ENCODE measurements around the gene SMIM1. TPM values are rescaled to one million over a fixed set of nuclear protein-coding genes. Genes with fewer than 3 reads are reported as not detected.

The SMIM1 gene
- total and polyA plus RNA-seq, 9 of the 15 experiments (the other 6 are each of a cell fraction or from before 2014, with no cell fraction given): 2.3 to 125 (median 24.3) TPM

DNA sequence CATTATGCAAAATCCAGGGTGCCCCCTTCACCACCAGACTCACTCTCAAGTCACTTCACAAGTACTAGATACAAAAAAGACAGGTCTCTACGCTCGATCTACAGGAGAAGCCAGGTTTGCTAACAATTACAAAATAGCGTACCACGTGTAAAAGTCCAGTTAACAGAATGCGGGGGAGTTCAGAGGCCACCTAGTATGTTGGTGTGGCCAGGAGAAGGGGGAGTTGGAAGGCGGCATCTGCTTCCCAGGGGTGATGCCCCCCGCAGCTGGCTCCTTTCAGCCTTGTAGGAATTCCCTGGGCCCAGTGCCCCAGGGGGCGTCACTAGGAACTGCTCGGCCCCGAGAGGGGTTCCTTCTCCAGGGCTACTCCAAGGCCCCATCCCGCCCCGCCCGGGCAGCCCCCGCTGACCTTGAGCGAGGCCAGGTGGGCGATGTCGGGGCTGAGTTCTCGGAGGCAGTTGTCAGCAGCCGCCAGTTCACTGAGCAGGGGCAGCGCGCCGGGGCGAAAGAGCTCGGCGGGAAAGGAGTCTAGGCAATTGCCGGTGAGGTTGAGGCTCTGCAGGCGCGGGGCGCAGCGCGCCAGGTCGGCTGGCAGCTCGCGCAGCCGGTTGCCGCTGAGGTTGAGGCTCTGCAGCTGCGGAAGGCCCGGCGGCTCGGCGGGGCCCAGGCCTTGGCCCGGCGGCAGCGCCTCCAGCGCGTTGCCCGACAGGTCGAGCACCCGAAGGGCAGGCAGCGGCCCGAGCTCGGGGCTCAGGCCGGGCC is 23.1 kb downstream of the SMIM1 start (continued):
- TF ChIP-seq BRCA1 (IDR thresholded peaks at IDR 0.05): no peak
- TF ChIP-seq BRCA1 (CRISPR knock-in tag; IDR thresholded peaks at IDR 0.05): 0 out of 2 replicates have a peak, but pooled peaks have one; percentile 51
- no peak for TF ChIP-seq ZBTB2 (IDR thresholded peaks at IDR 0.05)
- TF ChIP-seq ILK (tag; IDR thresholded peaks at IDR 0.05; ENCODE audit: borderline replicate concordance, low read depth): no peak
- 0 out of 3 replicates have a peak, but pooled peaks of 1 of the 2 experiments have one; percentile 32 for TF ChIP-seq CBX3 (IDR thresholded peaks at IDR 0.05; ENCODE audit: borderline replicate concordance in 1 of 2, low read length in 2 of 2)
- no peak for TF ChIP-seq POLR2B (IDR thresholded peaks at IDR 0.05; ENCODE audit: low read depth, partially characterized antibody)
- no peak for TF ChIP-seq MBD1 (CRISPR knock-in tag; IDR thresholded peaks at IDR 0.05)
- TF ChIP-seq HLTF (IDR thresholded peaks at IDR 0.05): no peak
- TF ChIP-seq DEAF1 (CRISPR knock-in tag; IDR thresholded peaks at IDR 0.05): no peak
- TF ChIP-seq ZNF57 (CRISPR knock-in tag; IDR thresholded peaks at IDR 0.05): no peak
- TF ChIP-seq MAZ (CRISPR knock-in tag; conservative IDR thresholded peaks at IDR 0.05 in 1 of 2, IDR thresholded peaks at IDR 0.05 in 1 of 2): 0 out of 4 replicates have a peak, but pooled peaks of 1 of the 2 experiments have one; percentile 27
- TF ChIP-seq NR2C1 (IDR thresholded peaks at IDR 0.05): peak; percentile 54
- TF ChIP-seq NR2C1 (tag; IDR thresholded peaks at IDR 0.05): no peak
- TF ChIP-seq POLR2AphosphoS2 (IDR thresholded peaks at IDR 0.05; ENCODE audit: low read length): no peak
- no peak; the same call in 1 of the 2 replicates for TF ChIP-seq FOXP1 (CRISPR knock-in tag; IDR thresholded peaks at IDR 0.05)
- TF ChIP-seq BMI1 (IDR thresholded peaks at IDR 0.05; ENCODE audit: low read length): no peak
- no peak for TF ChIP-seq GABPB2 (CRISPR knock-in tag; conservative IDR thresholded peaks at IDR 0.05)
- 0 out of 2 replicates have a peak, but pooled peaks have one; percentile 2 for TF ChIP-seq HNRNPL (IDR thresholded peaks at IDR 0.05; ENCODE audit: low read depth, low read length)
- no peak for TF ChIP-seq SRF (CRISPR knock-in tag; IDR thresholded peaks at IDR 0.05)
